ENCODE results near the gene CD69.

The CD69 gene

DNA sequence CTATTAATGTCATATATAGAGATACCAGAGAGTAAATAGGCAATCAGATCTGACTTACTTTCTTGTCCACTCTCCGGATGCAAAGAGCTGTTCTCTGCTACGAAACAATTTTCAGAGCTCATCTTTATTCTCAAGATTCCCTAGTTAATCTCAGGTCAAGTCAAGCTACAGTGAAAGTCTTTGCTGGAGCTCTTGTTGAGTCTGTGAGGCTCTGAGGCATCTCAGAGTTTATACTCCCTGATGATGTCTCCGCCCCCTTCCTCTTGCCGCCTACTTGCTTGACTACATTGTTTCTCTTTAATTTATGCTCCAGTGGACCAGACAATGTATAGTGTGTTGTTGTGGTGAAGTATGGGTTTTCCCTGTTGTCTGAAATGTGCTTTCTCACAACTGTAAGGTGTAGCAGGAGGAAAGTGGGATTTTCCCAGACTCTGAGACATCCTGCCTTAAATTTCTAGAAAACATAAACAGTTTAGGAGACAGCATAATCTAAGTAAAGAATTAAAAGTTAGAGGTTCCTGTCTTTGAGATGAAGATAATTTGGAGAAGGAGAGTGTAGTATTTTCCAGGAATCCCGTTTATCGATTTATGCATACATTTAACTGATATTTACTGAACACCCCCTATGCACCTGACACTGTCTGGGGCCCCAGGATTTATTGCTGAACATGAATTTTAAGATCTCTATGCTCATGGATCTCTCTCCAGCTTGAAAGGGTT, at the start of gene CD69:
TSS of gene CD69 (minus strand) at position 203 of the 720 bp plus-strand sequence. CDS start at position 122, 81 bp downstream.
- DNase-seq = peak; percentile 95

DNA sequence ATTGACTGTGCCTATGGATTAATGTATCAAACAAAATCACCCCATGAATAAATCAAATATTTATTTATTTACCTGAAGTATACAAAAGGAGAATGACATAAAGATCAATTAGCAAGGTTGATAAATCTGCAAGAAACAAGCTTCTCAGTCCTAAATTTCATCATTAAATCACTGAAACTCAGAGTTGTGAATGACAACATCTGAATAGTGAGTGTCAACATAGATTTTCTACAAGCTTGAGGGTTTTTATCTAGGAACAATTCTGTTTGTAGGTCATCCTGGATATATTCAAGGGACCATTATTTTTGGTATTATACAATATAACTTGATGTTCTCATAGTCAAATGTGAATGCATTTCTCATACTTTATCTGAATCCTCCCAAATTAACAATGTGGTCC, 49.2 kb upstream of the CD69 start:
- DNase-seq = no peak

DNA sequence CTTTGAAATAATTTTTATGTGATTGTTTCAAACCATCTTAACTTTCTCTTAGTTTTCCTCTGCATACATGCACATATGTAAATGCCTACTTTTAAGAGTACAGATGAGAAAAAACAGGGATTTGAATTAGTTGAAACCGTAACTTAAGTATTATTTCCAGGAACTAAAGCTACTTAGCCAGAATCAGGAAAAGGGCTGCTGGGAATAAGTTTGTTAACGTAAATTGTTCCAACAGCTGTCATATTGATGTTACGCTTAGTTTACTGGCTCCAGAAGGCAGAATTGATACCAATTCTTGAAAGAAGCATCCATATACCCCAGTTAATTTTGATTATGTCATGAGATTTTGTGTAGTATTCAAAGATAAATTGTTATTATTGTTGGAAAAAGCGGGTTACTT, 48.6 kb upstream of the CD69 start:
- no peak for DNase-seq

DNA sequence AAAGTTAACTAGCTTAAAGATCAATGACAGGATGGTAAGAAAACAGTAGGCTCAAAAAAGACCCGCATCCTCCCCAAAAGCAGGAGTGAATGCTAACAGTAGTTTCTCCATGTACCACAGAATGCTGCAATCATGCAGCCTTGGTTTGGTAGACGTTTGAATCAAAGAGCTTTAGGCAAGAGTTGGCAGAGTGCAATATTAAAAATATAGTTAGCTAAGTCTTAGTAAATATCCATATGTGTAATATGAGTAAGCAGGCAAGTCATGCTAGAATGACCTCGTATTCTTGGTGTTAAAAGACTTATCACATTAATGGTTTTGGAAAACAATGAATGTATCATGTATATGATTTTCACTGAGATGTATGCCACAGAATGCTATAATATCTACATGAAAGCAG, 47.8 kb upstream of the CD69 start:
- no peak for DNase-seq

DNA sequence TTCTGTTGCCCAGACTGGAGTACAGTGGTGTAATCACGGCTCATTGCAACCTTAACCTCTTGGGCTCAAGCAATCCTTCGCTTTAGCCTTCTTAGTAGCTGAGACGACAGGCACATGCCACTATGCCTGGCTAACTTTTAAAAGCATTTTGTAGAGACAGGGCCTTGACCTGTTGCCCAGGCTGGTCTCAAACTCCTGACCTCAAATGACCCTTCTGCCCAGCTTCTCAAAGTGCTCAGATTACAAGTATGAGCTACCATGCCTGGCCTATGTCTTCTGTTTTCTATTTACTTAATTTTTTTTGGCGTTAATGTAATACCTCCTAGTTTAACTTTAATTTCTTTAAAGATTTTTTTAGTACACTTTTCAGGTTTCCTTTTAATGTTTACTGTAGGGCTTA, 46.0 kb upstream of the CD69 start:
- no peak for DNase-seq

DNA sequence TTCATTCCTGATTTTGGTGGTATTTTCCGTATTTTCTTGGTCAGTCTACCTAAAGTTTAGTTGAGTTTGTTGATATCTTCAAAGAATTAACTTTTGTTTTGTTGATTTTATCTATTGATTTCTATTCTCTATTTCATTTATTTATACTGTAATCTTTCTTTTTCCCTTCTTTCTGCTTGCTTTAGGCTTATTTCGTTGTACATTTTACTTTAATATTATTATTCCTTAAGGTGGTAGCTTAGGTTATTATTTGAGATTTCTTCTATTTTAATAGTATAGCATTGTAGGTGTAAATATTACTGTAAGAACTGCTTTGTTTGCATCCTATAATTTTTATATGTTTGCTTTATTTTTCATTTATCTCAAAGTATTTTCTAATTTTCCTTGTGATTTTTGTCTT, 45.2 kb upstream of the CD69 start:
- DNase-seq = no peak

DNA sequence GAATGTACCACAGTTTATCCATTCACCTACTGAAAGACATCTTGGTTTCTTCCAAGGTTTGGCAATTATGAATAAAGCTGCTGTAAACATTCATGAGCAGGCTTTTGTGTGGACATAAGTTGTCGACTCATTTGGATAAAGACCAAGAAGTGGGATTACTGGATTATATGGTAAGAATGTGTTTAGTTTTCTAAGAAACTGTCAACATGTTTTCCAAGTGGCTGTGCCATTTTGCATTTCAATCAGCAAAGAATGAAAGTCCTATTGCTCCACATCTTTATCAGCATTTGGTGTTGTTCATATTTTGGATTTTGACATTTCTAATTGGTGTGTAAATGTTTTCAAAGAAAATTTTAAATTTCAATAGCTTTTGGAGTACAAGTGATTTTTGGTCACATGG, 39.3 kb upstream of the CD69 start:
- no peak for DNase-seq

DNA sequence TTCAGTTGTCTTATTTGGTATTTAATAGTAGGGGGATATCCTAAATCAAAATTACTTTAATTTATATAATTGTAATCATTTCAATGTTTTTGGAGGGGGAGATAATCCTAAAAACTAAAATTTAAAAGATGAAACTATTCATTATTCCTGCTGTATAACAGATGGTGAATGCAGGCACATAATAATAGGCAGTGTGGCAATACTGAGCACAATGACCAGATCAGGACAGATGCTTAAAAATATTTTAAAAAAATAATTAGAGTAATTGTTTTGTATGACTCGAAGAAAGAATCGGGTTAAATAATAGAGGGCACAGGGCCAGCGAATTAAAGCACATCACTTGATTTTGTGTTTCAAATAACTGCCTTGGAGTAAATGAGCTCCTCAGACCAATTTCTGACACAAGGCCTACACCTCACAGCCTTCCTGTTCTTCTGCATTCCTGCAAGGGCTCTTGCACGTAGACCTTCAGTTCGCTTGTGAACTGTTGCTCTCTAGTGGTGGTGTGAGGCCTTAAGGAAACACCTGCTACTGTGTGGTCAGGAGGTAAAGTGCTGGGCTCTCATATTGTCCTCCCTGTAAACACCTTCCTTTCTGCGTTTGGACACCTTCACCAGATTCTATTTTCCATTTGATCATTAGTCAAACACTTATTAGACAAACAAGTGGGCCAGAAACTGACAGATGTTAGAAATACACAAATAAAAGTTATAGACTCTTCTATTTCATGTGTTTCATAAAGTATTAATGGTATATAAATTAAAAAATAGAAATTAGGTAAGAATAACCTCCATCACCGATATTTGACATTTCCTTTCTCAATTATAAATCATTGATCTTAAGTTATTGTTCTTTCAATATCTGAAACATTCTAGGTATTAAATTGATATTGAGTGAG, 37.3 kb upstream of the CD69 start:
- peak; percentile 85 for DNase-seq

DNA sequence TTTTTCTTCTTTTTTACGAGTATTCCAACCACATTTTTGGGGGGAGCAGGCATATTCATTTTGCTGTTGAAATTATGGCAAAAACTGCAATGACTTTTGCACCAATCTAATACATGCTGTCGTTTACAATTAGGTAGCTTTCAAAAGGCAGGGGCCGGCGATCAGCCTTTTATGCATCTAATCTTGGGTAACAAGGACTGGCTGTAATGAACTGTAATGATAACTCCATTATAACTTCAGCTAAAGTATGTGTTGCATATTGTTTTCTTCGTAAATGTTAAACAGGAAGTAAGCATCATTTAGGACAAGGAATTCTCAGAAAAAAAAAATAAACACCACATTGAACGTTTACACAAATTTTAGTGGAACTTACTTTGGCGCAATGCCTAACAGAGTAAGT, 36.3 kb upstream of the CD69 start:
- DNase-seq = peak; percentile 13

DNA sequence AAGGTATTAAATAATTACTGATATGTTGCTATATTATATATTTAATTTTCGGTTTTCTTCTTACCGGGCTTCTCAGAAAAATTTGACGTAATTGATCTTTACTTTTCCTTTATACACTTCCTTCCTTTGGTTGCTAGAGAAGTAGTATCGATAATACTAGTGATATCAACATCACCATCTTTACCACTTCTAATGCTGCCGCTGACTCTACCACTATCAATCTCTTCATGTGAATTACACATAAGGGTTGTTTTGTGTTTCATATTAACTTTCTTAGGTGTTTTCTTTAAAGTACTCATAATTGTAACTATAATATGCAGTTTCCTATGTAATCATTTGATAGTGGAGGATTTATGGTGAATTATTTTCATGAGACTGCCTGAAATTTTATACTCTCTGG, 35.6 kb upstream of the CD69 start:
- peak; percentile 69 for DNase-seq

DNA sequence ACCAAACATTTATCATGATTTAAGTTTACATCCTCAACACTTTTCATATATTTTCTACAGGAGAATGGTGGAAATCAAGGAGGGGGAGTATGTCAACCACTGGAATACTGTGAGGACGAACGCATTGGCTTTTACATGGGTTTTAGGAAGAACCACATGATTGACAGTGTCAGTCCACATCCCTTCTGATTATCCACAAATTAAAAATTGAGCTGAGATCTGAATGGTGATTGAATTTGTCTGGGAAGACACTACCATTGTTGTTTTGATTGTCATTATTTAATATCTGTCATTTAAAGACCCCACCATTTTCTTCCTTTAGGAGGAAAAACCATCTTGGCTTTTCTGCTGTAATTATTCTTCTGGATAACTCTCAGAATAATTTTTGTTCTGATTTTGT, 35.2 kb upstream of the CD69 start:
- no peak for DNase-seq

DNA sequence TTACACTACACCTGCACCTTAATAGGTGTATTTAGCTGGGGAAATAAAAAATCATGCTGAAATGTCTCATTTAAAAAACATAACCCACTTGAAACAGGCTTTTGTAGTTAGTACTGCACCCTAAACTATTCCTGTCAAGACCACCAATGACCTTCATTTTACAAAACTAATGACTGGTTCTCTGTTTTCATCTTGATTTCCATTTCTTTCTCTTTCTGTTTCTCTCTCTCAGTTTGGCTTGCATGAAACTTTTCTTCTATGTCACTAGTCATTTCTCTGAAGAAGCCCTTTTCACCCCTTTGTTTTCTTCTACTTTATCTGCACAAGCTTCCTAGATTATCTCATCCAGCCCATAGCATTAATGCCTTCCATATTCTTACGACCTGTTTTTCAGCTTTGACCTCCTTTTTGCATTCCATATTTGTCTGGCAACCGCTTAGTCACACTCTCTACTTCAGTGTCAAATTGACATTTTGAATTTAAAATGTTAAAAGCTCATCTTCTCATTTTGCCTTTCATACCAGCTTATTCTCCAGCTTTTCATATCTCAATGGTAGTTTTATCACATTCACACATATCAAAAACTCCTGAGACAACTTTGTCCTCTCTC, 33.9 kb upstream of the CD69 start:
- peak; percentile 15 for DNase-seq

DNA sequence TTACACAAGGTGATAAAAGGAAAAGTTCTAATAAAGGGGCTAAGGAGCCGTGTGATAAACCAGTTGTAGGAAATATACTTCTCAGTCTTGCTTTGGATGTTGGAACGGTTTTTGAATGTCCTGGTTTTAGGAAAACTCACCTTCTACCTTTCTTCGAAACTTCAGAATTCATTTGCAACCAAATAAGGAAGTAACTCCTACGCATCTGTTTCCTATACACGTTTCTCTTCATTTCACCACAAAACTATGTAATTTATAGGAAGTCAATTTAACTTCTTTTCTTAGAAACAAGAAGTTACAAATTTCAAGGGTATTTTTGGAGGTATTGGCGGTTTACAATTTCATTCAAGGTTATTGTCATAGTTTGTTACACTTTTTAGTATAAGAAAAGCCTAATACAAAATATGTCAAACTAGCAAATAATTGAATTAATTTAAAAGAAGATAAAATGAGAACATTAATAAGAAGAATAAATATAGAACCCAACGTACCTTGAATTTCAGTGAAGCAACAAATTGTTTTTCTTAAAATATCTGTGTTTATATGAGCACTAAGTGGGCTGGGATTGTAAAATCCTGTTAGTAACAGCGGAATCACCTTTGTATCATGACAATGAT, 33.2 kb upstream of the CD69 start:
- peak; percentile 43 for DNase-seq

DNA sequence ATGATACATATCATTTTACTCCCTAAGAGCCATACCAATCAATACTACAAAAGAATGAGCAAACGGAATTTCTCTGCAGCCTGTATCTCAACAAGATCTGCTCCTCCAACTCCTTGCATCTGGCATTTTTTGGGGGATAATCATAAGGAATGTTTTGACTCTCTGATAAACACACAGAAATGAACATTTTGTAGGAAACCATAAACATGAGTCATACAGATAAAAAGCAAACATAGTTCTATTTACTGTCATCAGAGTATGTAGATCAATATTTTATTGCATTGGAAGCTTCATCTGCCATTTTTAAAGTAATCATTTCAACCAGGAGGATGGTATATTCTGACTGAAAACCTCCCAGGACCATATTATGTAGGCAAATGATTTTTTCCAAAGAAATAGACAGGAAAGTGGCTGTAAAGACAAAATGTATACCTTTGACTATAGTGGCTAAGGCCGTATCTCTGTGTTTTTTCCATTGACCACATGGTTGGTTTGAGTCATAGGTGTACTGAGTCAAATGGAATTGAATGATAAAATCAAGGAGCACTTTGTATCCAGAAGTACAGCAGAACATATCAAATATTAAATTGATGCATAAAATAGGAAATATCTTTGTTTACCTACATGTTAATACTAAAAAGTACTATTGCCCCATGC, 32.4 kb upstream of the CD69 start:
- DNase-seq = no peak

DNA sequence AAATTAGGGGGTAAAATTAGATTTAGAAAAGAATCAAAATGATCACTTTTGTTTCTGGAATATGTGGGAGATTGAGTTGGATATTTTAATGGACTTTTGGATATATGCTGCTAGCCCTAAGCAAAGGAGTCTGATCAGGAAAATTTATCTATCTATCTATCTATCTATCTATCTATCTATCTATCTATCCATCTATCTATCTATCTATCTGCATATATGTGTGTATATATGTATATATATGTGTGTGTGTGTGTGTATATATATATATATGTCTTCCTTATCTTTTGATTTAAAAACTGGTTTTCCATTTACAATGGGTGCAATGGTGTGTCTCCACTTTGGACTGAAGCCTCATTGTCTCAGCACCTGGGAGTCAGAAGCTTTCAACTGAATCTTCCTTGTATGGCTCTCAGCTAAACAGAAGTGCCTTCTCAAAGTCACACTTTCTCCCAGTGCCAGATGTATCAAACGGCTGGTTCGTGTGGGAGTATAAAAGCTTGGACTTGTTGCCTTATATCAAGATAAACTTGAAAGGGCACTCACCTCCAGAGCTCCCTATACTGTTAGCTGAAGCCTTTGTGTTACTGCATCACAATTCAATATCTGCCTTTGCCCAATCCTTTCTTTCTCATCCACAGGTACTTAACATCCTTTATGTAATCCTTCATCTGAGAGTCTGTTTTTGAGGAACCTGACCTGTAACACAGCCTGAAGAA, 31.6 kb upstream of the CD69 start:
- no peak for DNase-seq

DNA sequence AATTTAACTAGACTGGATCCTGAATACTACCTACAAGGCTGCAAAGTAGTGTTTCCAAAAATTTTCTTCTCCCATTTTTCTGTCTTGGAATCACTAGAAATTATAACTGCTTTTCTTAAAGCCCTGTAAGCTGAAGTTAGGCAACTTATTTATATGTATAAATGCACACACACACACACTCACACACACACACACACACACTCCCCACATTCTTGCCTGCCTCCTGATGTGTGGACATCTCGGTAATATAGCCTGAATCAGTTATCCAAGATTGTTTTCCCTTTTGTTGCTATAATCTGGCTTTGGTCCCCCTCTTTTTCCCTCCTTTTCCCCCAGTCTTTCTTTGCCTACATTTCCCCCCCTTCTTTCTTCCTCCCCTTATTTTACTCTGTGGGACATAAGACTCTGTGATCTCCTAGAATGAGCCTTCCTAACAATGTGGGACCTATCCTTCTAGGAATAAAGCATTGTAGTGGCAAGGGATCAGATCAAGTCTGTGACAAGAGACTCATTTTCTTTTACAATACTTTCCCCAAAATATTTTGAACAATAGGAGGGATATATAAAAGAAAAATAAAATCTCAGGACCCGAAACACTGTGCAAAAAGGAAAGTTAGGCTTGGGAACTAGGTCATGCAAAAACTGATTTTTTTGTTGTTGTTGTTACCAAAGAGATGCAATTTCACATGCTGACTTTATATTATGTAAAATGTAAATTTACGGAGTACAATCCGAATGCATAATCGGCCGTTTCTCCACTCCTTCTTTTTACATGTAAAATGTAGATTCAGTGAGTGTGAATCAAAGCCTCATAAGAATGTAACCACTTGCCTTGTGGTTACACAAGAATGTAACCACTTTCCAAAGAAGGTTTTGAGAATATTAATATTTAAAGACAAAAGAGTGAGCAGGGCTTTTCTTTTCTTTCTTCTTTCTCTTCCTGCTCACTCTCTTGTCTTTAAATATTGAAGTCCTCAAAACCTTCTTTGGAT, 26.3 kb upstream of the CD69 start:
- DNase-seq = no peak

DNA sequence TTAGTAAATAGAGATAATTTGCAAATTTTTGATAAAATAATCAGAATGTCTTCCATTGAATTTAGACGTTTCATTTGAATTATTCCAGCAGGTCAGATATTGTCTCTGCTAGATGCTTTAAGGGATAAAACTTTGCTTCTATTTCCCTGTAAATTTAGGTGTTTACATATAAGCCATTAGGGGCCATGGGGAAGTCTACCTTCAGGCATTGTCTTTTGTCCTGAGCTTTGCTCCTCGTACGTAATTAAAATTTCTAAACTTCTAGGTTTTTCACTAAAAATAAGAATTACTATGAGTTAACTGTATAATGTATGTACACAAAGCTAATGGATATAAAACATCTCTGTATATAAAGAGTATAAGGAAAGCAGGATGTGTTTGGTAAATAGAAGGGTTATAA, 24.1 kb upstream of the CD69 start:
- no peak for DNase-seq

DNA sequence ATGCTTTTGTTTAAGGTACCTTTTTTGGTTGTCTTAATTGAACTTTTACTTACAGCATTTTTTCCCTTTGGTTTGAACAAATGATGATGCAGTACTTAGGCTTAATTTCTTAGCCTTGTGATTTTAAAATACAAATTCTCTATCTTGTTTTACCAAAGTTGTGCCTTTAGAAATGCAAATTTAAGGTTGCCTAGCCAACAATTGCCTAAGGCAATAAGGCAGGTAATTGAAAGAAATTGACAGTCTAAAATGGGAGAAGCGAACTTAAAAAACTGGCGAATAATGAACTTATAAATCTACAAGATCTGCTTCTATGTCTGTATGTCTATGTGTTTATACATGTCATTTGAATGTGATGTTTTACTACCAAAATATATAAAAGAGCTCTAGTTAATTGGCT, 23.6 kb upstream of the CD69 start:
- no peak for DNase-seq

DNA sequence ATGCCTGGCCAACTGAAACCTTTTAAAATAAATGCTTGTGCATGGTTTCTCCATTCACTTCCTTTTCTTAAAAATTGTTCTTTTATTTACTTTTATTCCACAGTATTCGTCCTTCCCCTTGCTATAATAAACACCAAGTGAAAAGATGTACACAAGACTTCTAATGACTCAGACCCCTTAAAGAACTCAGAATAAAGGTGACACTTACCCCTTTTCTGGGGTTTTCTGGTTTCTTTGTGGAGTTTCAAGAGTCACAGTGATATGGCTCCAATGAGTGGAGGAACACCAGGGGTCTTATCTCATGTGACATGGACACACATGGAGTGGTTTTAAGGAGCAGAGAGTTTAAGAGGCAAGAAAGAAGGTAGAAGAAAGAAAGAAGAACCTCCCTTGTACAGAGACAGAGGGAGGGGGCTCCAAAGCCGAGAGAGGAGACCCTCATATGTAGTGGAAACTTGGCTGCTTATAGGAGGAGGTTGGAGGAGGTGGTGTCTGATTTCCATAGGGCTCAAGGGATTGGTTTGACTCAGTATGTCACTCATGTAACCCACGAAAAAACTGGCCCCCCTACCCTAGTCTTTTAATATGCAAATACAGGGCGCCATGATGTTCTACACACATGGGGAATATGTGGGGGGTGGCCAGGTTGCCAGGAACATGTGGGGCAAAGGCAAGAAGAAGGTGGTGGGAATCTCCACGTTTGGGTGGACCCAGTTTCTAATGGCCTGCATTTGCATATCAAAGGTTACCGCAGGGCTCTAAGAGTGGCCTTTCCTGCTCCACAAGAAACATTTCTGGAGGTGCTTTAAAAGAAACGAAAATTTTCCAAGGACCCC, 22.1 kb upstream of the CD69 start:
- DNase-seq = no peak

DNA sequence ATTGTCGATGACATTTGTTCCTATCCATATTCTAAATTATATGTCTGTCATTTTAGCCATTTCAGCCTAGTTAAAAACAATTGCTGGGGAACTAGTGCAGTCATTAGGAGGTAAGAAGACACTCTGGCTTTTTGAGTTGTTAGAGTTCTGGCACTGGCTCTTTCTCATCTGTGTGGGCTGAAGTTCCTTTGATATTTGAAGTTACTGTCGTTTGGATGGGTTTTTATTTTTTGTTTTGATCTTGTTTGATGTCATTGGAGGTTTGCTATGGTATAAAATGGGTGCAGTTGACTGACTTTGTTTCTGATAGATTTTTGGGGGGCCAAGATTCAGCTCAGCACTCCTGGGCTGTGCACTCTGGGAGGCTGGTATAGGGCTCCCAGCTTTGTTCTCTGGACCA, 20.7 kb upstream of the CD69 start:
- no peak for DNase-seq
